Calu3 (cell line): Measurements from ENCODE around the gene LRG1. TPM values are rescaled to one million over a fixed set of nuclear protein-coding genes. Genes with fewer than 3 reads are reported as not detected.

Source experiments
- BruUV-seq: library from RNA; stranded (reverse); fragments of 400-500 nt; replicated peaks from 2 replicates; lab custom pipeline; 2021; lab: Mats Ljungman, UMichigan
- CTCF ChIA-PET: fragments of 300-600 bp; sonication (Branson Sonifier 250); formaldehyde crosslinking; loops from one replicate; lab custom pipeline; 2022; ENCODE audit warnings: antibody characterized with exemption; lab: Charles Lee
- DNase-seq: peaks from one replicate; pipeline ENCODE4 v3.0.0; 2022
- H3K27ac Mint-ChIP-seq: one replicate; pipeline ENCODE4 v1.8.0; 2022; ENCODE audit warnings: mixed read lengths; ENCODE audit not compliant: unreplicated experiment
- H3K27me3 Mint-ChIP-seq: one replicate; pipeline ENCODE4 v1.8.0; 2022; ENCODE audit warnings: mixed read lengths; ENCODE audit not compliant: unreplicated experiment
- H3K36me3 Mint-ChIP-seq: one replicate; pipeline ENCODE4 v1.8.0; 2022; ENCODE audit warnings: mild to moderate bottlenecking, moderate library complexity, mixed read lengths; ENCODE audit not compliant: insufficient read depth, unreplicated experiment
- H3K4me1 Mint-ChIP-seq: one replicate; pipeline ENCODE4 v1.8.0; 2022; ENCODE audit warnings: mild to moderate bottlenecking, low read depth, mixed read lengths; ENCODE audit not compliant: unreplicated experiment
- H3K4me3 Mint-ChIP-seq: one replicate; pipeline ENCODE4 v1.8.0; 2022; ENCODE audit warnings: mild to moderate bottlenecking, low read depth, moderate library complexity, mixed read lengths; ENCODE audit not compliant: unreplicated experiment
- H3K9me3 Mint-ChIP-seq: one replicate; pipeline ENCODE4 v1.8.0; 2022; ENCODE audit warnings: low read depth, mixed read lengths; ENCODE audit not compliant: unreplicated experiment
- CTCF ChIP-seq: fragments of 200-600 bp; IDR thresholded peaks from one replicate; pipeline ENCODE4 v1.8.0; 2022; ENCODE audit warnings: antibody characterized with exemption; ENCODE audit not compliant: unreplicated experiment
- intact Hi-C: fragments of 100-400 bp; cut with micrococcal nuclease; formaldehyde crosslinking; loops from one replicate; pipeline ENCODE4 v1.10.0; 2022; ENCODE audit not compliant: unreplicated experiment
- total RNA-seq: library from RNA; stranded (reverse); gene quantifications from 2 replicates; pipeline ENCODE4 v1.2.3, GENCODE V29; 2022

Gene LRG1
- total RNA-seq, 1 experiment from 2014 or later = 28.5 TPM

DNA sequence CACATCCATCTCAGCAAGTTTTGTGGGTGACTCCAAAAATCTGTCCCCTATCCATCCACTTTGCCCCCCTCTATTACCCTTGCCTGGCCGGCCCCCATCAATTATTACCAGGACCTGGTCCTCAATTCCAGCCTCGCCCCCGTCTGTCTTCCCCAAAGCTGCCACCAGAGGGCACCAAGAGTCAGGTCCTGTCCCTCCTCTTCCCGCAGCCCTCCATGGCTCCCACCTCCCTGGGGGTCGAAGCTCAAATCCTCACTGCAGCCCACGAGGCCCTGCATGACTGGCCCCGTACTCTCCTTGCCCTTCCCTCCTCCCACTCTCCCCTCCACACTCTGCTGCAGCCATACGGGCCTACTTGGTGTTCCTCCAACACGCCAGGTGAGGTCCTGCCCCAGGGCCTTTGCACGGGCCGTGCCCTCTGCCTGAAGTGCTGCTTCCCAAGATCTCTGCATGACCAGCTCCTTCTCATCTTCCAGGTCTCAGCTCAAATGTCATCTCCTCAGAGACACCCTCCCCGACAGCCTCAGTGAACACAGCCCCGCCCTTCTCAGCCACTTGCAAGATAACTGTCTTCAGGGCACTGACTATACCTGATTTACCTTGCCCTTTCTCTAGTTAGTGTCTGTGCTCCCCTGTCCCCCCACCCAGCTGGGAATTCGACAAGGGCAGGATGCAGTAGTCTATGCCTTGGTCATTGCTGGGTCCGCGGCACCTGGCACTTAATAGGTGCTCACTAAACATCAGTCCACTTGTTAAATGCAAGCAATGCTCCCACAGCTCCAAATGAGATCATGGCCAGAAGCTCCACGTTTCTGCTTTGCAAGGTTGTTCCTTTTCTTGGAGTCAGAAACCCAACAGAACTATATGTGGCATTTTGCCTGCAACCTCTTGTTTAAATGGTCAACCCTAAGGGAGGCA lies 36.4 kb upstream of the LRG1 start:
- Mint-ChIP-seq H3K9me3 (no peaks in the 10 kb centered on the region), H3K27me3 (peaks cover 22% of the 10 kb centered on the region), H3K4me3 (no peak overlapping the region), H3K4me1 (peaks cover 34% of the 10 kb centered on the region), H3K36me3 (peaks cover 18% of the 10 kb centered on the region), H3K27ac (peak overlapping the region; percentile 25)
- intact Hi-C loops = no loop called here
- peak; percentile 39 for TF ChIP-seq CTCF
- CTCF ChIA-PET = interaction anchor here (0.6 to 0.7 kb wide), 3 partner anchors 20 to 1022 kb away, joined by 3 to 11 read pairs (median 7); no protein-coding TSS in a partner anchor
- no TSS peak for BruUV-seq
- peak; percentile 72 for DNase-seq

DNA sequence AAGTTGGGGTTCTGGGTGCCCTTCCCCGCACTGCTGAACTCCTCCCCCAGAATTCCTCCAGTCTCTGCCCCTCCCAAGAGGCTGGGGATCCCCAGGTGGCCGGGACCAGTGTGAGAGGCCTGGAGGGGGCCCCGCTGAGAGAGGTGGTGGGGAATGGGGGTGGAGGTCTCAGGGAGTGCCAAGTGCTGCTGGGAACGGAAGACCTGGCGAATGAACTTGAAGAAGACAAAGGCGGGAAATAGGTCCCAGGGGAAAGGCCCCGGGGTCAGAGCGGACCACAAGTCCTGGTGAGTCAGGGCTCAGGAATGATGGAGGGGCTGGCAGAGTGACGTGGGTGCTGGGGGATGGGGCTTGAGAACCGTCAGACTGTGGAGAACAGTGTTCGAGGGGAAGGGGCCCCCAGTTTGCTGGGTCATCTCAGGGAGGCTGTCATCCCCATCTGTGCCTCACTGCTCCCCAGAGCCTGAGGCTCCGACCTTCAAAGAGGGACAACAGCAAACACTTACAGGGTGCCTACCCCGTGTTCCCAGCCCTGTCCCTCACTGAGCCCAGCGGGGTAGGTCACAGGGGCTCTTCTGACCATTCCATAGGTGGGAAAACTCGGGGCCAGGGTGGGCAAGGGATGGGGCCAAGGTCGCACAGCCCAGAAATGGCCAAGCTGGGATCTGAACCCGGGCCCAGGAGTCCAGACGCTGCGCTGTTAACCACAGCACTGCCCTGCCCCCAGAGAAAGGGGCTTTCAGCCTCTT lies 35.6 kb upstream of the LRG1 start:
- Mint-ChIP-seq H3K27ac (peak overlapping the region; percentile 25), H3K4me3 (no peak overlapping the region), H3K4me1 (peaks cover 34% of the 10 kb centered on the region), H3K9me3 (no peaks in the 10 kb centered on the region), H3K27me3 (peaks cover 22% of the 10 kb centered on the region), H3K36me3 (peaks cover 18% of the 10 kb centered on the region)
- no peak for TF ChIP-seq CTCF
- CTCF ChIA-PET = interaction anchor here (0.6 to 0.7 kb wide), 3 partner anchors 21 to 50 kb away, joined by 3 to 11 read pairs (median 7); no protein-coding TSS in a partner anchor
- BruUV-seq = no TSS peak
- intact Hi-C loops = no loop called here
- peak; percentile 61 for DNase-seq

GRCh38 chr19:4573682-4574081 lies 33.8 kb upstream of the LRG1 start:
- H3K27me3 Mint-ChIP-seq = peaks cover 6% of the 10 kb centered on the region
- no TSS peak for BruUV-seq
- no peak for DNase-seq
- H3K27ac Mint-ChIP-seq = no peak overlapping the region
- no peaks in the 10 kb centered on the region for H3K9me3 Mint-ChIP-seq
- H3K4me3 Mint-ChIP-seq = no peak overlapping the region
- intact Hi-C loops = no loop called here
- peaks cover 29% of the 10 kb centered on the region for H3K4me1 Mint-ChIP-seq
- peaks cover 14% of the 10 kb centered on the region for H3K36me3 Mint-ChIP-seq
- CTCF ChIA-PET = no interaction called here
- no peak for TF ChIP-seq CTCF

DNA sequence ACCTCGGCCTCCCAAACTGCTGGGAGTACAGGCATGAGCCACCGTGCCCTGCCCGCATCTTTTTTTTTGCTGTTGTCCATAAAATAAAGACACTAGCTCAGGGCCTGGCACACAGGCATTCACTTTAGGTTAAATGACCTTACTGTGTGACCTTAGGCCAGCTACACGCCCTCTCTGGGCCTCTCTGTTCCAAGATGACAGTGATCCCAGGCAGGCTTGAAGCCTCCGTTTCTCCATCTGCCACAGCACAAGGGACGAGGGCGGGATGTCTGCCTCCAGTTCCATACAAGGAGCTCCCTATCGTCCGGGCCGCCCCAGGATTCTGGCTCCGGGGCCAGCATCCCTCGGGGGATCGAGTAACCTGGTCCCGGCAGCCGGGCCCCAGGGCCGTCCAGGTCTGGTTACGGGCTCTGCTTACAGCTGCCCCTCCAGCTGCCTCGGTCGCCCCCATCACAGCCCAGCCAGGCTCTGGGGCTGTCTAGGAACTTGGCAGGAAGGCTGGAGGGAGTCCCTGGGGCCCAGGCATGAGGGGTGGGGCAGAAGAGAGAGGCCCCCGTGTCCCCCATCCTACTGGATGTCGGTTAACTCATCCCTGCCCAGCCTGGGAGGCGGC lies 31.6 kb upstream of the LRG1 start:
- Mint-ChIP-seq H3K36me3 (peaks cover 16% of the 10 kb centered on the region), H3K27ac (no peak overlapping the region), H3K27me3 (peaks cover 13% of the 10 kb centered on the region), H3K4me3 (no peak overlapping the region), H3K4me1 (peaks cover 16% of the 10 kb centered on the region), H3K9me3 (no peaks in the 10 kb centered on the region)
- intact Hi-C loops = no loop called here
- CTCF ChIA-PET = interaction anchor here (0.9 to 1.1 kb wide), 2 partner anchors 22 to 101 kb away, joined by 3 read pairs; no protein-coding TSS in a partner anchor
- DNase-seq = no peak
- BruUV-seq = no TSS peak
- no peak for TF ChIP-seq CTCF
